ENCODE data around the gene ACTMAP. TPM values are rescaled to one million over a fixed set of nuclear protein-coding genes. Genes with fewer than 3 reads are reported as not detected.

The ACTMAP gene
- polyA plus RNA-seq, 3 donors: 4.3 to 13.0 (median 8.5) TPM

- intact Hi-C loops (cut with micrococcal nuclease): no loop called here
- no peak overlapping the region for H2AFZ ChIP-seq (ENCODE audit: insufficient read depth, low read depth, low read length, poor library complexity, severe bottlenecking)
- Mint-ChIP-seq H3K4me3 (peak overlapping the region in 1 of 2 donors; percentile 9), H3K27ac (peak overlapping the region in 3 of 7 donors; percentile 22 to 72 (median 60)), H3K36me3 (peaks cover 42 to 44% of the 10 kb centered on the region in 2 donors), H3K27me3 (ENCODE audit: low read depth in 3 of 3) (peaks cover 0 to 3% (median 0%) of the 10 kb centered on the region in 3 donors), H3K9me3 (peaks cover 0 to 15% (median 6%) of the 10 kb centered on the region in 7 donors), H3K4me1 (peaks cover 54% of the 10 kb centered on the region)
- no peak for DNase-seq
- peaks cover 0 to 3% of the 10 kb centered on the region in 2 donors for H3K9me3 ChIP-seq (replicated peaks in 1 of 2; ENCODE audit: control insufficient read depth in 1 of 2, insufficient read depth in 1 of 2, low read length in 2 of 2)
- H3K27ac ChIP-seq (ENCODE audit: low read depth in 1 of 2, low read length in 2 of 2): no peak overlapping the region
- TF ChIP-seq CTCF (IDR thresholded peaks at IDR 0.05): no peak
- H3K4me3 ChIP-seq (replicated peaks in 1 of 3; ENCODE audit: low read depth in 2 of 3, low read length in 3 of 3): no peak overlapping the region
- peaks cover 26 to 43% of the 10 kb centered on the region in 2 donors for H3K36me3 ChIP-seq (replicated peaks in 1 of 2; ENCODE audit: control insufficient read depth in 1 of 2, insufficient read depth in 2 of 2, low read length in 2 of 2)
- no peak overlapping the region for H3K4me2 ChIP-seq (replicated peaks; ENCODE audit: extremely low read depth, low read length, poor library complexity, severe bottlenecking)
- no peak overlapping the region for H3K9ac ChIP-seq (ENCODE audit: insufficient read depth, low read length, poor library complexity, severe bottlenecking)
- H3K4me1 ChIP-seq (ENCODE audit: control insufficient read depth in 1 of 2, insufficient read depth in 2 of 2, low read length in 2 of 2): peaks cover 39 to 41% of the 10 kb centered on the region in 2 donors
- peaks cover 25% of the 10 kb centered on the region for H3K79me2 ChIP-seq (ENCODE audit: insufficient read depth, low read length)
- WGBS (ENCODE audit: insufficient coverage): no CpG with 5 or more reads among the region's 9 CpGs
- no peaks in the 10 kb centered on the region for H3K27me3 ChIP-seq (ENCODE audit: control insufficient read depth in 2 of 2, insufficient read depth in 2 of 2, low read length in 2 of 2)
- H4K20me1 ChIP-seq (ENCODE audit: insufficient read depth, low read length): peaks cover 17% of the 10 kb centered on the region
Measured at GRCh38 chr19:40721936-40722661, 28.2 kb downstream of the ACTMAP start.

- 67% methylated on average over 2 of the region's 6 CpGs for WGBS (ENCODE audit: insufficient coverage)
- peak overlapping the region in 1 of 3 experiments; percentile 91 for H3K4me3 ChIP-seq (replicated peaks in 1 of 3; ENCODE audit: low read depth in 2 of 3, low read length in 3 of 3)
- Mint-ChIP-seq H3K4me3 (peak overlapping the region in 1 of 2 donors; percentile 94), H3K4me1 (peaks cover 58% of the 10 kb centered on the region), H3K27ac (peak overlapping the region in 5 of 7 donors; percentile 37 to 94 (median 89)), H3K27me3 (ENCODE audit: low read depth in 3 of 3) (peaks cover 0 to 8% (median 0%) of the 10 kb centered on the region in 3 donors), H3K9me3 (peaks cover 0 to 10% (median 0%) of the 10 kb centered on the region in 7 donors), H3K36me3 (peaks cover 36% of the 10 kb centered on the region in 2 donors)
- H3K9me3 ChIP-seq (replicated peaks in 1 of 2; ENCODE audit: control insufficient read depth in 1 of 2, insufficient read depth in 1 of 2, low read length in 2 of 2): no peaks in the 10 kb centered on the region
- DNase-seq: no peak
- intact Hi-C loops (cut with micrococcal nuclease): no loop called here
- peaks cover 44 to 46% of the 10 kb centered on the region in 2 donors for H3K4me1 ChIP-seq (ENCODE audit: control insufficient read depth in 1 of 2, insufficient read depth in 2 of 2, low read length in 2 of 2)
- H3K27ac ChIP-seq (ENCODE audit: low read depth in 1 of 2, low read length in 2 of 2): peak overlapping the region; percentile 59 to 78
- H3K27me3 ChIP-seq (ENCODE audit: control insufficient read depth in 2 of 2, insufficient read depth in 2 of 2, low read length in 2 of 2): no peaks in the 10 kb centered on the region
- H3K4me2 ChIP-seq (replicated peaks; ENCODE audit: extremely low read depth, low read length, poor library complexity, severe bottlenecking): peak overlapping the region; percentile 87
- no peak overlapping the region for H2AFZ ChIP-seq (ENCODE audit: insufficient read depth, low read depth, low read length, poor library complexity, severe bottlenecking)
- peaks cover 29% of the 10 kb centered on the region for H3K79me2 ChIP-seq (ENCODE audit: insufficient read depth, low read length)
- TF ChIP-seq CTCF (IDR thresholded peaks at IDR 0.05): no peak
- no peak overlapping the region for H3K9ac ChIP-seq (ENCODE audit: insufficient read depth, low read length, poor library complexity, severe bottlenecking)
- peaks cover 17 to 34% of the 10 kb centered on the region in 2 donors for H3K36me3 ChIP-seq (replicated peaks in 1 of 2; ENCODE audit: control insufficient read depth in 1 of 2, insufficient read depth in 2 of 2, low read length in 2 of 2)
- peaks cover 17% of the 10 kb centered on the region for H4K20me1 ChIP-seq (ENCODE audit: insufficient read depth, low read length)
Measured at GRCh38 chr19:40721140-40721486, 29.2 kb downstream of the ACTMAP start.

Data from CD14-positive monocyte (primary cell).